A549 (cell line): ENCODE measurements around the gene SAPCD2. TPM values are rescaled to one million over a fixed set of nuclear protein-coding genes. Genes with fewer than 3 reads are reported as not detected.

Experiments used
- ATAC-seq, 2 experiments: fragments of 200-7000 bp in 1 of 2; fragments of >200 bp in 1 of 2; cut with Nextera tagmentation in 1 of 2; cut with Tn5 transposase in 1 of 2; 3 replicates each; pipeline versions ENCODE4 v1.8.0 to v1.9.1; 2018 to 2020; ENCODE audit warnings: mild to moderate bottlenecking in 1 of 2, moderate library complexity in 1 of 2
- CTCF ChIA-PET: fragments of 300-600 bp; sonication (Branson Sonifier 250); formaldehyde crosslinking; extraction: SDS; loops from one replicate; lab custom pipeline; 2021; ENCODE audit warnings: antibody characterized with exemption, inconsistent platforms; lab: Yijun Ruan, JAX
- POLR2A ChIA-PET: fragments of 350-600 bp; formaldehyde crosslinking; extraction: SDS; loops from one replicate; lab custom pipeline; 2021; ENCODE audit warnings: antibody characterized with exemption, inconsistent platforms; lab: Yijun Ruan, JAX
- DNase-seq, 2 experiments: peaks; one replicate each; pipeline versions ENCODE4 v3.0.0 to v3.0.0-alpha.2; 2011 to 2016; ENCODE audit warnings: low read depth in 1 of 2, low spot score in 1 of 2
- FAIRE-seq: peaks from 2 replicates; lab custom pipeline; 2011; peaks lifted over from hg19 to GRCh38; lab: Jason Lieb, UNC
- H3K27ac ChIP-seq, 2 experiments: fragments of >200 bp; sonication (Bioruptor Twin); formaldehyde crosslinking; 3 replicates each; pipeline ENCODE4 v1.5.1; 2016 to 2017
- H3K4me1 ChIP-seq: fragments of >200 bp; sonication (Bioruptor Twin); formaldehyde crosslinking; 3 replicates; pipeline ENCODE4 v1.6.1; 2016
- H3K4me2 ChIP-seq: fragments of >200 bp; sonication (Bioruptor Twin); formaldehyde crosslinking; 3 replicates; pipeline ENCODE4 v1.6.1; 2016
- H3K4me3 ChIP-seq: fragments of >200 bp; sonication (Bioruptor Twin); formaldehyde crosslinking; 3 replicates; pipeline ENCODE4 v1.5.1; 2016
- H3K9me3 ChIP-seq: fragments of >200 bp; sonication (Bioruptor Twin); formaldehyde crosslinking; 3 replicates; pipeline ENCODE4 v1.6.1; 2016
- ATOH8 ChIP-seq: fragments of 250-450 bp; sonication (Bioruptor Pico); IDR thresholded peaks from 2 replicates; pipeline ENCODE4 v1.5.0; 2020; ENCODE audit warnings: low read depth, mild to moderate bottlenecking, moderate library complexity
- BCL3 ChIP-seq: fragments of >200 bp; sonication (Bioruptor Twin); formaldehyde crosslinking; IDR thresholded peaks from 3 replicates; pipeline ENCODE4 v1.6.1; 2016
- CBX8 ChIP-seq: fragments of 200-600 bp; sonication (generic); IDR thresholded peaks from 2 replicates; pipeline ENCODE4 v1.6.1; 2016
- CHD2 ChIP-seq: fragments of 150-350 bp; IDR thresholded peaks from 2 replicates; pipeline ENCODE4 v1.6.1; 2014; ENCODE audit warnings: low read length; ENCODE audit not compliant: partially characterized antibody
- EHF ChIP-seq: fragments of 250-450 bp; sonication (Bioruptor Pico); IDR thresholded peaks from 2 replicates; pipeline ENCODE4 v1.5.0; 2020; ENCODE audit warnings: mild to moderate bottlenecking
- EP300 ChIP-seq, 2 experiments: fragments of >200 bp; sonication (Bioruptor Twin); formaldehyde crosslinking; IDR thresholded peaks; 2 replicates in 1 of 2; 3 replicates in 1 of 2; pipeline ENCODE4 v1.6.1; 2016 to 2017
- ESRRA ChIP-seq: fragments of 150-350 bp; IDR thresholded peaks from 2 replicates; pipeline ENCODE4 v1.6.1; 2014; ENCODE audit warnings: mild to moderate bottlenecking, low read length, borderline replicate concordance
- FOXS1 ChIP-seq: fragments of 250-450 bp; sonication (Bioruptor Pico); IDR thresholded peaks from 2 replicates; pipeline ENCODE4 v1.5.0; 2020; ENCODE audit warnings: mild to moderate bottlenecking, moderate library complexity
- HEYL ChIP-seq: fragments of 250-450 bp; sonication (Bioruptor Pico); IDR thresholded peaks from 2 replicates; pipeline ENCODE4 v1.8.0; 2021; ENCODE audit warnings: mild to moderate bottlenecking, moderate library complexity
- HOXB5 ChIP-seq: fragments of 250-450 bp; sonication (Bioruptor Pico); IDR thresholded peaks from 2 replicates; pipeline ENCODE4 v1.5.0; 2020; ENCODE audit warnings: mild to moderate bottlenecking, moderate library complexity
- JUN ChIP-seq, 2 experiments: fragments of >200 bp; sonication (Bioruptor Twin); formaldehyde crosslinking; IDR thresholded peaks; 2 replicates in 1 of 2; 3 replicates in 1 of 2; pipeline ENCODE4 v1.6.1; 2016 to 2017
- KDM1A ChIP-seq: fragments of 200-600 bp; sonication (generic); IDR thresholded peaks from 2 replicates; pipeline ENCODE4 v1.6.1; 2016; ENCODE audit warnings: low read depth, mild to moderate bottlenecking
- KDM5A ChIP-seq: fragments of 200-600 bp; sonication (generic); IDR thresholded peaks from 2 replicates; pipeline ENCODE4 v1.6.1; 2016; ENCODE audit warnings: antibody characterized with exemption, mild to moderate bottlenecking
- MAFK ChIP-seq: fragments of 450-650 bp; IDR thresholded peaks from 2 replicates; pipeline ENCODE4 v1.6.1; 2014; ENCODE audit not compliant: partially characterized antibody
- MYC ChIP-seq: IDR thresholded peaks from 2 replicates; pipeline ENCODE4 v1.6.1; 2012; ENCODE audit warnings: mild to moderate bottlenecking, inconsistent platforms, low read length, improper control_type of control experiment, borderline replicate concordance
- NFE2L2 ChIP-seq: fragments of 150-350 bp; conservative IDR thresholded peaks from 2 replicates; pipeline ENCODE4 v1.6.1; 2014; ENCODE audit warnings: low read length
- RARB ChIP-seq: fragments of 250-450 bp; sonication (Bioruptor Pico); IDR thresholded peaks from 2 replicates; pipeline ENCODE4 v1.8.0; 2021; ENCODE audit warnings: mild to moderate bottlenecking, moderate library complexity
- REST ChIP-seq: fragments of 200-600 bp; sonication (generic); IDR thresholded peaks from 2 replicates; pipeline ENCODE4 v1.6.1; 2016; ENCODE audit warnings: antibody characterized with exemption, mild to moderate bottlenecking, moderate library complexity
- RFX5 ChIP-seq: fragments of 450-650 bp; IDR thresholded peaks from 2 replicates; pipeline ENCODE4 v1.7.1; 2014; ENCODE audit warnings: antibody characterized with exemption, mild to moderate bottlenecking, moderate library complexity
- RNF2 ChIP-seq: fragments of 200-600 bp; sonication (generic); IDR thresholded peaks from 2 replicates; pipeline ENCODE4 v1.6.1; 2016; ENCODE audit warnings: low read depth, mild to moderate bottlenecking, antibody characterized with exemption, moderate library complexity, borderline replicate concordance
- SREBF2 ChIP-seq: fragments of 450-650 bp; IDR thresholded peaks from 2 replicates; pipeline ENCODE4 v1.6.1; 2014; ENCODE audit warnings: mild to moderate bottlenecking, moderate library complexity
- TFCP2L1 ChIP-seq: fragments of 250-450 bp; sonication (Bioruptor Pico); IDR thresholded peaks from 2 replicates; pipeline ENCODE4 v1.5.0; 2021; ENCODE audit warnings: mild to moderate bottlenecking
- TP53 ChIP-seq: fragments of 250-450 bp; sonication (Bioruptor Pico); IDR thresholded peaks from 2 replicates; pipeline ENCODE4 v1.5.0; 2021; ENCODE audit warnings: mild to moderate bottlenecking, moderate library complexity
- ZC3H11A ChIP-seq: fragments of 450-650 bp; IDR thresholded peaks from 2 replicates; pipeline ENCODE4 v1.6.1; 2014; ENCODE audit warnings: antibody characterized with exemption, mild to moderate bottlenecking
- ZNF302 ChIP-seq: fragments of 250-450 bp; sonication (Bioruptor Pico); IDR thresholded peaks from 2 replicates; pipeline ENCODE4 v1.9.0; 2021; ENCODE audit warnings: inconsistent platforms, mild to moderate bottlenecking, moderate library complexity
- WGBS: methylation state at CpG from one replicate; pipeline ENCODE4 v1.1.6; 2017; ENCODE audit errors: missing lambda C conversion rate; 5-methylcytosine and 5-hydroxymethylcytosine counted together
- polyA plus RNA-seq, 4 experiments: library from polyadenylated mRNA; depleted of rRNA in 3 of 4; stranded (reverse); fragments of >200 nt; fragmentation: RNase III in 1 of 4; extraction: RNeasy Plus Mini Kit Qiagen cat#74134 plus additional on column Dnase treatment in 1 of 4; gene quantifications; 2 replicates in 3 of 4; 3 replicates in 1 of 4; pipeline ENCODE4 v1.2.3, GENCODE V29; 2011 to 2017
- TF ChIP-seq, protein P1 (sequence below): fragments of 450-650 bp; IDR thresholded peaks from 2 replicates; pipeline ENCODE4 v1.6.1; 2014; ENCODE audit warnings: antibody characterized with exemption
- TF ChIP-seq, protein P2 (sequence below): fragments of >200 bp; sonication (Bioruptor Twin); formaldehyde crosslinking; IDR thresholded peaks from 2 replicates; pipeline ENCODE4 v1.6.1; 2016

Gene SAPCD2
- polyA plus RNA-seq, 2 of the 4 experiments (the other 2 are of a cell fraction): 6.9 to 14.6 TPM

- no peak overlapping the region for H3K4me2 ChIP-seq
- H3K4me3 ChIP-seq: no peak overlapping the region
- FAIRE-seq (no peak), ATAC-seq (no peak), DNase-seq (no peak)
- ChIA-PET CTCF (interaction anchor here (0.6 to 20.4 kb wide), 12 partner anchors 9 to 250 kb away, joined by 3 to 282 read pairs (median 4); partner anchors contain the start of genes ABCA2, AJM1, C8G and FBXW5), POLR2A (no interaction called here)
- H3K9me3 ChIP-seq: no peaks in the 10 kb centered on the region
- no peak overlapping the region for H3K27ac ChIP-seq
- TF ChIP-seq FOXS1: no peak
- no peak for TF ChIP-seq RNF2
- no peak for TF ChIP-seq ZNF302
- no peak for TF ChIP-seq BCL3
- no peak for TF ChIP-seq MYC
- no peak for TF ChIP-seq KDM1A
- TF ChIP-seq RARB (CRISPR knock-in tag): no peak
- TF ChIP-seq SREBF2: no peak
- no peak for TF ChIP-seq JUN (IDR thresholded peaks at IDR 0.05)
- TF ChIP-seq TFCP2L1: no peak
- no peak for TF ChIP-seq ESRRA
- TF ChIP-seq EHF (CRISPR knock-in tag): no peak
- TF ChIP-seq, protein P1, sequence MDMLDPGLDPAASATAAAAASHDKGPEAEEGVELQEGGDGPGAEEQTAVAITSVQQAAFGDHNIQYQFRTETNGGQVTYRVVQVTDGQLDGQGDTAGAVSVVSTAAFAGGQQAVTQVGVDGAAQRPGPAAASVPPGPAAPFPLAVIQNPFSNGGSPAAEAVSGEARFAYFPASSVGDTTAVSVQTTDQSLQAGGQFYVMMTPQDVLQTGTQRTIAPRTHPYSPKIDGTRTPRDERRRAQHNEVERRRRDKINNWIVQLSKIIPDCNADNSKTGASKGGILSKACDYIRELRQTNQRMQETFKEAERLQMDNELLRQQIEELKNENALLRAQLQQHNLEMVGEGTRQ: no peak
- no peak for TF ChIP-seq HEYL (CRISPR knock-in tag)
- H3K4me1 ChIP-seq: peaks cover 15% of the 10 kb centered on the region
- WGBS: 85% methylated on average over 10 of the region's 10 CpGs
Measured at GRCh38 chr9:137037483-137037882, 32.9 kb downstream of the SAPCD2 start.

DNA sequence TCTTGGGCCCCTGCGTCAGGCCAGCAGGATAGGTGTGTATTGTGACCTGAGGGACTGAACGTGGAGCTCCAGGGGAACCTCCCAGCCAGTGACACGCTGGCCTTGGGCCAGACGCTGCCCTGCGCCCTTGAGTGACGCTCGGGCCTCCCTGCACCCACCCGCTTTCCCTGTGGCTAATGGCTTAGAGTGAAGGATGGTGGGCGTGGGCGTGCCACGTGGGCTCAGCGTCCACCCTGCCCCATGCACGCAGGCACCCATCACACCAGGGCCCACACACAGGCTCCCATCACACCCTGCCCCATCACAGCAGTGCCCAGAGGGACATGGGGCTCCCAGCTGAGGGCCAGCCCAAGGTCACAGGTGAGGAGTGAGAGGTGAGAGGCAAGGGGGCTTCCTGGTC is 33.3 kb downstream of the SAPCD2 start:
- H3K27ac ChIP-seq: no peak overlapping the region
- peaks cover 15% of the 10 kb centered on the region for H3K4me1 ChIP-seq
- FAIRE-seq: no peak
- no peak for ATAC-seq
- H3K9me3 ChIP-seq: no peaks in the 10 kb centered on the region
- ChIA-PET CTCF (interaction anchor here (0.6 to 20.4 kb wide), 11 partner anchors 10 to 231 kb away, joined by 3 to 282 read pairs (median 25); partner anchors contain the start of genes ABCA2, AJM1, C8G and FBXW5), POLR2A (no interaction called here)
- no peak for DNase-seq
- 89% methylated on average over 10 of the region's 13 CpGs for whole genome bisulfite sequencing
- no peak overlapping the region for H3K4me3 ChIP-seq
- no peak overlapping the region for H3K4me2 ChIP-seq
- TF ChIP-seq CBX8: no peak
- no peak for TF ChIP-seq TP53 (CRISPR knock-in tag)
- TF ChIP-seq ATOH8 (CRISPR knock-in tag): no peak
- TF ChIP-seq RFX5: no peak
- no peak for TF ChIP-seq CHD2
- no peak for TF ChIP-seq ZC3H11A
- no peak for TF ChIP-seq MYC
- TF ChIP-seq HEYL (CRISPR knock-in tag): no peak
- no peak for TF ChIP-seq NFE2L2
- TF ChIP-seq KDM5A: no peak
- no peak for TF ChIP-seq MAFK
- TF ChIP-seq, all 56 proteins: peak for 0

GRCh38 chr9:137035937-137036336 is 34.4 kb downstream of the SAPCD2 start:
- peaks cover 18% of the 10 kb centered on the region for H3K4me1 ChIP-seq
- FAIRE-seq: no peak
- 54% methylated on average over 2 of the region's 8 CpGs for WGBS
- no peak overlapping the region for H3K4me2 ChIP-seq
- H3K27ac ChIP-seq: no peak overlapping the region
- no peaks in the 10 kb centered on the region for H3K9me3 ChIP-seq
- ChIA-PET POLR2A (interaction anchor here (1.4 to 1.7 kb wide), 2 partner anchors 88 to 188 kb away, joined by 4 to 5 read pairs; no protein-coding TSS in a partner anchor), CTCF (interaction anchor here (0.6 to 20.4 kb wide), 54 partner anchors 8 to 278 kb away, joined by 3 to 282 read pairs (median 6); partner anchors contain the start of genes ABCA2, AJM1, C8G and CLIC3)
- H3K4me3 ChIP-seq: no peak overlapping the region
- no peak for ATAC-seq
- DNase-seq: no peak
- TF ChIP-seq, protein P2, sequence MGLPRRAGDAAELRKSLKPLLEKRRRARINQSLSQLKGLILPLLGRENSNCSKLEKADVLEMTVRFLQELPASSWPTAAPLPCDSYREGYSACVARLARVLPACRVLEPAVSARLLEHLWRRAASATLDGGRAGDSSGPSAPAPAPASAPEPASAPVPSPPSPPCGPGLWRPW: no peak
- TF ChIP-seq REST (no peak), HOXB5 (CRISPR knock-in tag) (no peak), EP300 (IDR thresholded peaks at IDR 0.05) (no peak), RARB (CRISPR knock-in tag) (no peak), FOXS1 (no peak)
